ENCODE measurements around the gene TEX14.

- TF ChIP-seq, protein P1, sequence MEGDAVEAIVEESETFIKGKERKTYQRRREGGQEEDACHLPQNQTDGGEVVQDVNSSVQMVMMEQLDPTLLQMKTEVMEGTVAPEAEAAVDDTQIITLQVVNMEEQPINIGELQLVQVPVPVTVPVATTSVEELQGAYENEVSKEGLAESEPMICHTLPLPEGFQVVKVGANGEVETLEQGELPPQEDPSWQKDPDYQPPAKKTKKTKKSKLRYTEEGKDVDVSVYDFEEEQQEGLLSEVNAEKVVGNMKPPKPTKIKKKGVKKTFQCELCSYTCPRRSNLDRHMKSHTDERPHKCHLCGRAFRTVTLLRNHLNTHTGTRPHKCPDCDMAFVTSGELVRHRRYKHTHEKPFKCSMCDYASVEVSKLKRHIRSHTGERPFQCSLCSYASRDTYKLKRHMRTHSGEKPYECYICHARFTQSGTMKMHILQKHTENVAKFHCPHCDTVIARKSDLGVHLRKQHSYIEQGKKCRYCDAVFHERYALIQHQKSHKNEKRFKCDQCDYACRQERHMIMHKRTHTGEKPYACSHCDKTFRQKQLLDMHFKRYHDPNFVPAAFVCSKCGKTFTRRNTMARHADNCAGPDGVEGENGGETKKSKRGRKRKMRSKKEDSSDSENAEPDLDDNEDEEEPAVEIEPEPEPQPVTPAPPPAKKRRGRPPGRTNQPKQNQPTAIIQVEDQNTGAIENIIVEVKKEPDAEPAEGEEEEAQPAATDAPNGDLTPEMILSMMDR (conservative IDR thresholded peaks at IDR 0.05 in 1 of 2, IDR thresholded peaks at IDR 0.05 in 1 of 2; ENCODE audit: low read depth in 1 of 2, low read length in 2 of 2), result no peak
- TF ChIP-seq EZH2 (IDR thresholded peaks at IDR 0.05; ENCODE audit: low read length, missing control alignments), result no peak
Measured at GRCh38 chr17:58516644-58517377, 175.0 kb downstream of the TEX14 start.

Data from fibroblast of lung (primary cell).